Smooth muscle cell (in vitro differentiated cells): ENCODE measurements around the gene MYH7B. TPM values are rescaled to one million over a fixed set of nuclear protein-coding genes. Genes with fewer than 3 reads are reported as not detected.

Experiments used
- DNase-seq: peaks from one replicate; lab custom pipeline; 2025; ENCODE audit not compliant: unreplicated experiment; lab: John Stamatoyannopoulos, UW
- H2AFZ ChIP-seq: fragments of 200-600 bp; sonication (generic); 2 replicates; pipeline ENCODE4 v1.6.0; 2016; ENCODE audit warnings: antibody characterized with exemption, low read depth, mild to moderate bottlenecking
- H3F3A ChIP-seq: fragments of 200-600 bp; sonication (generic); 2 replicates; pipeline ENCODE4 v1.6.0; 2017; ENCODE audit warnings: antibody characterized with exemption, low read depth
- H3K27ac ChIP-seq: fragments of 200-600 bp; sonication (generic); 2 replicates; pipeline ENCODE4 v1.5.1; 2016; ENCODE audit warnings: low read depth, mild to moderate bottlenecking
- H3K27me3 ChIP-seq: fragments of 200-600 bp; sonication (generic); 2 replicates; pipeline ENCODE4 v1.6.1; 2016; ENCODE audit warnings: low read depth, mild to moderate bottlenecking
- H3K36me3 ChIP-seq: fragments of 200-600 bp; sonication (generic); 2 replicates; pipeline ENCODE4 v1.5.1; 2016; ENCODE audit warnings: low read depth
- H3K4me1 ChIP-seq: fragments of 200-600 bp; sonication (generic); 2 replicates; pipeline ENCODE4 v1.5.1; 2016; ENCODE audit warnings: low read depth
- H3K4me2 ChIP-seq: fragments of 200-600 bp; sonication (generic); 2 replicates; pipeline ENCODE4 v1.6.0; 2016; ENCODE audit warnings: mild to moderate bottlenecking
- H3K4me3 ChIP-seq: fragments of 200-600 bp; sonication (generic); 2 replicates; pipeline ENCODE4 v1.5.1; 2016; ENCODE audit warnings: mild to moderate bottlenecking
- H3K79me2 ChIP-seq: fragments of 200-600 bp; sonication (generic); 2 replicates; pipeline ENCODE4 v1.6.0; 2016; ENCODE audit warnings: low read depth, mild to moderate bottlenecking
- H3K9ac ChIP-seq: fragments of 200-600 bp; sonication (generic); 2 replicates; pipeline ENCODE4 v1.6.0; 2016; ENCODE audit warnings: low read depth
- H3K9me3 ChIP-seq: fragments of 200-600 bp; sonication (generic); replicated peaks from 2 replicates; pipeline ENCODE4 v1.5.1; 2016; ENCODE audit warnings: low read depth
- H4K20me1 ChIP-seq: fragments of 200-600 bp; sonication (generic); 2 replicates; pipeline ENCODE4 v1.6.0; 2016; ENCODE audit warnings: low read depth
- WGBS: methylation state at CpG from one replicate; pipeline ENCODE4 v1.1.7; 2016; ENCODE audit warnings: low lambda C conversion rate; 5-methylcytosine and 5-hydroxymethylcytosine counted together
- polyA plus RNA-seq: library from polyadenylated mRNA; unstranded; fragments of >200 nt; fragmentation: Nextera tagmentation; extraction: Ambion mirVana; gene quantifications from 2 replicates; pipeline ENCODE4 v1.2.1, GENCODE V29; 2016
- total RNA-seq: library from RNA; depleted of rRNA; stranded (reverse); fragments of >200 nt; gene quantifications from 2 replicates; pipeline ENCODE4 v1.2.3, GENCODE V29; 2014
- TF ChIP-seq, protein P1 (sequence below): fragments of 200-600 bp; sonication (generic); IDR thresholded peaks from 2 replicates; pipeline ENCODE4 v1.5.1; 2017; ENCODE audit warnings: borderline replicate concordance, mild to moderate bottlenecking, antibody characterized with exemption; ENCODE audit not compliant: insufficient read depth, poor library complexity, severe bottlenecking

MYH7B gene
- total and polyA plus RNA-seq, 2 experiments from 2014 or later, result 0.67 TPM; not detected in 1

DNA sequence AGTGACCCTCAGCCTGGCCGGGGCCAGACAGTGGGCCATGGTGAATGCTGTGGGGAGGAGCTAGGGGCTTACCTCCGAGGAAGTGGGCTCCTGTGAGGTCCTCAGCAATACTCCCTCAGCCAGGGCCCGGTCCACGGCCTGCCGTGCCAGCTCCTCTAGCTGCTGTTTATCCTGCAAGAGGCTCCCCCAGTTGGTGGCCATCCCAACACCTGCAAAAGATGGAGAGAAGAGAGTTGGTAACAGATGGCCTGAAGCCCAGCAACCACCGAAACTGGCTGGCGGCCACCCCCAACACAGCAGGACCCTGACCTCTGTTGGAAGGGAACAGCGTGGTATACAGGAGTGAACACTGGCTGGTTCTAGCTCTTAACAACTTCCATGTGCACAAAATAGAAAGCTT, 4.0 kb upstream of the MYH7B start:
- 97% methylated on average over 8 of the region's 8 CpGs for WGBS
- peaks cover 3% of the 10 kb centered on the region for H3F3A ChIP-seq
- no peaks in the 10 kb centered on the region for H3K36me3 ChIP-seq
- no peak overlapping the region for H3K9ac ChIP-seq
- H3K4me2 ChIP-seq, result no peak overlapping the region
- H3K27ac ChIP-seq, result no peak overlapping the region
- H4K20me1 ChIP-seq, result peaks cover 2% of the 10 kb centered on the region
- H3K79me2 ChIP-seq, result peaks cover 9% of the 10 kb centered on the region
- TF ChIP-seq, protein P1, sequence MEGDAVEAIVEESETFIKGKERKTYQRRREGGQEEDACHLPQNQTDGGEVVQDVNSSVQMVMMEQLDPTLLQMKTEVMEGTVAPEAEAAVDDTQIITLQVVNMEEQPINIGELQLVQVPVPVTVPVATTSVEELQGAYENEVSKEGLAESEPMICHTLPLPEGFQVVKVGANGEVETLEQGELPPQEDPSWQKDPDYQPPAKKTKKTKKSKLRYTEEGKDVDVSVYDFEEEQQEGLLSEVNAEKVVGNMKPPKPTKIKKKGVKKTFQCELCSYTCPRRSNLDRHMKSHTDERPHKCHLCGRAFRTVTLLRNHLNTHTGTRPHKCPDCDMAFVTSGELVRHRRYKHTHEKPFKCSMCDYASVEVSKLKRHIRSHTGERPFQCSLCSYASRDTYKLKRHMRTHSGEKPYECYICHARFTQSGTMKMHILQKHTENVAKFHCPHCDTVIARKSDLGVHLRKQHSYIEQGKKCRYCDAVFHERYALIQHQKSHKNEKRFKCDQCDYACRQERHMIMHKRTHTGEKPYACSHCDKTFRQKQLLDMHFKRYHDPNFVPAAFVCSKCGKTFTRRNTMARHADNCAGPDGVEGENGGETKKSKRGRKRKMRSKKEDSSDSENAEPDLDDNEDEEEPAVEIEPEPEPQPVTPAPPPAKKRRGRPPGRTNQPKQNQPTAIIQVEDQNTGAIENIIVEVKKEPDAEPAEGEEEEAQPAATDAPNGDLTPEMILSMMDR, result no peak
- H2AFZ ChIP-seq, result no peak overlapping the region
- no peaks in the 10 kb centered on the region for H3K27me3 ChIP-seq
- H3K4me1 ChIP-seq, result peaks cover 11% of the 10 kb centered on the region
- no peaks in the 10 kb centered on the region for H3K9me3 ChIP-seq
- no peak for DNase-seq
- no peak overlapping the region for H3K4me3 ChIP-seq

GRCh38 chr20:34952671-34953070, 3.0 kb upstream of the MYH7B start:
- Histone ChIP-seq H2AFZ (no peak overlapping the region), H3K79me2 (peaks cover 9% of the 10 kb centered on the region), H3F3A (peaks cover 3% of the 10 kb centered on the region), H3K27ac (no peak overlapping the region), H3K4me1 (peaks cover 11% of the 10 kb centered on the region), H3K4me3 (no peak overlapping the region), H3K36me3 (no peaks in the 10 kb centered on the region), H3K4me2 (no peak overlapping the region), H4K20me1 (no peaks in the 10 kb centered on the region), H3K27me3 (no peaks in the 10 kb centered on the region), H3K9ac (no peak overlapping the region), H3K9me3 (no peaks in the 10 kb centered on the region)
- DNase-seq, result no peak
- 85% methylated on average over 5 of the region's 5 CpGs for WGBS
- TF ChIP-seq, protein P1, result no peak

DNA sequence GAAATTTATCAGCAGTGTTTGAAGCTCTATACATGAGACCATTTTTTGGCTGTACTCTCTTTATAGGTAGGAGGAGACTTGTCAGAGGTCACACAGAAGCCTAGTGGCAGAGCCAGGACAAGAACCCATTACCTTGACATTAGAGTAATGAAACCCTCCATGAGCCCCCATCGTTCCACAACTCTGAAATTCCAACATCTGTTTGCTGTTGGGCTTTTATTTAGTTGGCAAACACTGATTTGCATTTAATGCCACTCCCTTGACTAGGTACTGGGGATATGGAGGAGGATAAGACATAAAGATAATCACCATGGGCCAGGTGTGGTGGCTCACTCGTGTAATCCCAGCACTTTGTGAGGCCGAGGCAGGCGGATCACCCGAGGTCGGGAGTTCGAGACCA, 1.7 kb upstream of the MYH7B start:
- Histone ChIP-seq H3K9me3 (no peaks in the 10 kb centered on the region), H3K4me1 (peaks cover 11% of the 10 kb centered on the region), H3F3A (peaks cover 3% of the 10 kb centered on the region), H3K4me3 (no peak overlapping the region), H4K20me1 (no peaks in the 10 kb centered on the region), H3K36me3 (no peaks in the 10 kb centered on the region), H2AFZ (no peak overlapping the region), H3K79me2 (peaks cover 9% of the 10 kb centered on the region), H3K27ac (no peak overlapping the region), H3K4me2 (no peak overlapping the region), H3K27me3 (no peaks in the 10 kb centered on the region), H3K9ac (no peak overlapping the region)
- TF ChIP-seq, protein P1, result no peak
- 94% methylated on average over 7 of the region's 7 CpGs for WGBS
- no peak for DNase-seq

DNA sequence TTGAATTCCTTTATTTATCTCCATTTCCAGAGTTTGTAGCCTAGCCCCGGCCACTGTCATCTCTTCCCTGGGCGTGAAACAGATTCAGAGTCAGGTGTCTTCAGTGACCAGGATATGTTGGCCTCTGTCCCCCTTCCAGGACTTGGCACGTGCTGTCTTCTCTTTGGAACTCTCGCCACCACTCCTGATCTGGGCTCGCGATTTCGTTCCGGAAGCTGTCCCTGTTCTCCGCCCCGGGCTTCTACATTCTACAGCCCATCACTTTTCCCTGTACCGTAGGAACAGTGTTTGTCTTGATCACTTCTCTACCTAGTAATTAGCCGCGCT, 801 bp upstream of the MYH7B start:
- peak overlapping the region; percentile 36 for H2AFZ ChIP-seq
- DNase-seq, result no peak
- no peaks in the 10 kb centered on the region for H3K27me3 ChIP-seq
- 17% methylated on average over 13 of the region's 13 CpGs for WGBS
- H3F3A ChIP-seq, result peaks cover 3% of the 10 kb centered on the region
- peaks cover 11% of the 10 kb centered on the region for H3K4me1 ChIP-seq
- peak overlapping the region; percentile 54 for H3K4me3 ChIP-seq
- peak overlapping the region; percentile 89 for H3K4me2 ChIP-seq
- no peaks in the 10 kb centered on the region for H3K36me3 ChIP-seq
- no peaks in the 10 kb centered on the region for H3K9me3 ChIP-seq
- no peaks in the 10 kb centered on the region for H4K20me1 ChIP-seq
- TF ChIP-seq, protein P1, result no peak
- H3K9ac ChIP-seq, result peak overlapping the region; percentile 82
- H3K27ac ChIP-seq, result peak overlapping the region; percentile 83
- peaks cover 9% of the 10 kb centered on the region for H3K79me2 ChIP-seq
